GM10266 (cell line): Measurements from ENCODE around the gene ATP2B3.

Experiments used
- DNase-seq: peaks from one replicate; pipeline ENCODE4 v3.0.0; 2012; ENCODE audit errors: extremely low spot score
- TF ChIP-seq, protein P1 (sequence below): IDR thresholded peaks from 2 replicates; pipeline ENCODE4 v1.5.1; 2012; ENCODE audit warnings: mild to moderate bottlenecking, low read depth; ENCODE audit not compliant: control insufficient read depth, insufficient read depth; ENCODE audit errors: missing control alignments

The ATP2B3 gene

DNA sequence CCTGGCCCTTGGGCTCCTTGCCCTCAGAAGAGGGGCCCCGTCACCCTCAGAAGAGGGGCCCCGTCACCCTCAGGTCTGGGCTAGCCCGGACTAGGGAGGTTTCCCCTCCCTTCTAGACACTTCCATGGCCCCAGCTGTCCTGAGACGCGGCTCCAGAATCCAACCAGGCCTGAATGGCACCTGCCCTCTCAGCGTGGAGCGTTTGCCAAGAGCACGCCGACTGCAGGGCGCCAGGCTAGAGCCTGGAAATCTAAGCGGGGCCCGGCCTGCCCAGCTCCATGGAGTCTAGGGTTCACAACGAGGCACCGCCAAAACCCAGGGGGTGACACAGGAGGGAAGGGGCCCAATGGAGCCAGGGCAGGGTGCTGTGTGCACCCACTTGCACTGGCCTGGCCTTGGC is 7.8 kb upstream of the ATP2B3 start:
- DNase-seq = no peak
- TF ChIP-seq, protein P1, sequence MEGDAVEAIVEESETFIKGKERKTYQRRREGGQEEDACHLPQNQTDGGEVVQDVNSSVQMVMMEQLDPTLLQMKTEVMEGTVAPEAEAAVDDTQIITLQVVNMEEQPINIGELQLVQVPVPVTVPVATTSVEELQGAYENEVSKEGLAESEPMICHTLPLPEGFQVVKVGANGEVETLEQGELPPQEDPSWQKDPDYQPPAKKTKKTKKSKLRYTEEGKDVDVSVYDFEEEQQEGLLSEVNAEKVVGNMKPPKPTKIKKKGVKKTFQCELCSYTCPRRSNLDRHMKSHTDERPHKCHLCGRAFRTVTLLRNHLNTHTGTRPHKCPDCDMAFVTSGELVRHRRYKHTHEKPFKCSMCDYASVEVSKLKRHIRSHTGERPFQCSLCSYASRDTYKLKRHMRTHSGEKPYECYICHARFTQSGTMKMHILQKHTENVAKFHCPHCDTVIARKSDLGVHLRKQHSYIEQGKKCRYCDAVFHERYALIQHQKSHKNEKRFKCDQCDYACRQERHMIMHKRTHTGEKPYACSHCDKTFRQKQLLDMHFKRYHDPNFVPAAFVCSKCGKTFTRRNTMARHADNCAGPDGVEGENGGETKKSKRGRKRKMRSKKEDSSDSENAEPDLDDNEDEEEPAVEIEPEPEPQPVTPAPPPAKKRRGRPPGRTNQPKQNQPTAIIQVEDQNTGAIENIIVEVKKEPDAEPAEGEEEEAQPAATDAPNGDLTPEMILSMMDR = no peak

DNA sequence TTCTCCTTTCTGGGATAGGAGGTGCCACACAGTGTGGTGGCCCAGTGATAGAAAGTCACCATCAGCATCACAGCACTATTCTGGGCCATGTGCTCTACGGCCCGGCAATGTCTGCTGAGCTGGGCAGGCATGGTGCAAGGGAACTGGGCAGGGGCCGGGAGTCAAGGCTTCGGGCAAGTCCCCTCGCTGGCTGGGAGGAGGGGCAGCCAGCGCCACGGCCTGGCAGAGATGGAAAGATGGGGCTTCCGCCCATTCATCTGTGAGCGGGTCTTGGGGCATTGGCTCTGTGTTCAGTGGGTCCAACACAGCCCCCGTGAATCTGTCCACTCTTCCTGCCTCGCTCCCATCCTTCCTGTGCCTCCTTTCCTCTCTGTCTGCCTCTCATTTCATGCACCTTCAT is 7.1 kb upstream of the ATP2B3 start:
- TF ChIP-seq, protein P1 = no peak
- no peak for DNase-seq

DNA sequence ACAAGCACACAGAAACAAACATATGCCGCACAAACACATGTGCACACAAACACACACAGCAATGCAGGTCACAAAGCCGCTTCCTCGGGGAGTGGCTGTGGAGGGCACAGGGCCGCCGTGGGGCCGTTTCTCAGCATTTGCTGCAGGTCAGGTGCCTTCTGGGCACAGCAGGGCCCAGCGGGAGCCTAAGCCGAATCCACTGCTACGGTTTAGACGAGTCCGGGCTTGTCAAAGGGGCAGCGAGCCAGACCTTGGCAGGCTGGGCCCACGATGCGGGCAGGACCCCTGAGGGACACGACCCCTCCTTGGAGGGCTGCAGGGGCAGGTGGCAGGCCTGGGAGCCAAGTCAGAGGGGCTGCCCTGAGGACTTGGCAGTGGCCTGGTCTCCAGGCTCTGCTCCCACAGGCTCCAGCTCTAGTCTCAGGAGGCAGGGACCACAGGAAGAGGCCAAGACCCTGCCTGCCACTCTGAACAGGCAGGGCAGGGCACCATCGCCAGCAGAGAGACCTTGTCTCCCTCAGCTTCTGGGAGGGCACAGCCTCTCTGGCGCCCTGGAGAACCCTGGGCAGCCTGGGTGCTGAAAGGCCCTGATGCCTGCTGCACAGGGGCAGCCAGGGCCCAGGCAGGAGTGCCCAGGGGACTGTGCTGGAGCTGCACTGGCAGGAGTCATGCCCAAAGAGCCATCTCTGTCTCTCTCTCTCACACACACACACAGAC is 5.5 kb upstream of the ATP2B3 start:
- TF ChIP-seq, protein P1 = no peak
- DNase-seq = no peak

DNA sequence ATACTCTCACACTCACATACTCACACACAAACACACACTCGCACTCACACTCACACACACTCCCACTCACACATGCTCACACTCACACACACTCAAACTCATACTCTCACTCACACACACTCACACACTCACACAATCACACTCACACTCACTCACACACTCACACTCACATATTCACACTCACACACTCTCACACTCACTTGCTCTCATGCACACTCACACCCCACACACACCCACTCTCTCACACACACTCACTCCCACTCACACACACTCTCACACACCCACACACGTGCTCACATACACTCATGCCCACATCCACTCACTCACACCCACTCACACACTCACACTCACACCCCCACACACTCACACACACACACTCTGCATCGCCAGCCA is 4.9 kb upstream of the ATP2B3 start:
- no peak for DNase-seq
- TF ChIP-seq, protein P1 = no peak

DNA sequence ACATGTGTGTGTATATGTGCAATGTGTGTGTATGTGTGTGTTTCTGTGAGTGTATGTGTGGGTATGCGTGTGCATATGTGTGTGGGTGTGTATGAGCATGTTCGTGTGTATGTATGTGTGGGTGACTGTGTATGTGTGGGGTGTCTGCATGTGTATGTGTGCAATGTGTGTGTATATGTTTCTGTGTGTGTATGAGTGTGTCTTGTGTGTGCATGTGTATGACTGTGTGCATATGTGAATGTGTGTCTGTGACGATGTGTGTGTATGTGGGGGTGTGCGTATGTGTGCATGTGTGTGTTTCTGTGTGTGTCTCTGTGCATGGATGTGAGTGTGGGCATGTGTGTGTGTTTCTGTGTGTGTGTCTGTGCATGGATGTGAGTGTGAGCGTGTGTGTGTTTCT is 4.2 kb upstream of the ATP2B3 start:
- DNase-seq = no peak
- TF ChIP-seq, protein P1 = no peak

DNA sequence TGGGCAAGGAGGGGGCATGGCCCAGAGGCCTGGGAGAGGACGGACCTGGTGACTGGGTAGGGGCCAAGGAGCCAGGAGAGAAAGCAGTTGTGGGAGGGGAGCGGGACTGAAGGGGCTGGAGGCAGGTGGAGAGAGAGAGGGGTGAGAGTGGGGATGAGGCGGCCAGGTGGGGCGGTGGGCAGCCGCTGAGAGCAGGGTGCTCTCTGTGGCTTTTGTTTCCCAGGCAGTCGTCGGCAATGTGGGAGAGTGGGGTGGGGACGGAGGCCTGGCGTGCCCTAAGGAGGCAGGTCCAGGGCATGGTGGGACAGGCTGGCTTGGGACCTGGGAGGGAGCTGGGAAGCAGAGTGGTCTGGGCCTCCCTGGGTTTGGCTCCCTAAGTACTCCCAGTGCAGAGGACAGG is 3.2 kb upstream of the ATP2B3 start:
- TF ChIP-seq, protein P1 = no peak
- DNase-seq = no peak

DNA sequence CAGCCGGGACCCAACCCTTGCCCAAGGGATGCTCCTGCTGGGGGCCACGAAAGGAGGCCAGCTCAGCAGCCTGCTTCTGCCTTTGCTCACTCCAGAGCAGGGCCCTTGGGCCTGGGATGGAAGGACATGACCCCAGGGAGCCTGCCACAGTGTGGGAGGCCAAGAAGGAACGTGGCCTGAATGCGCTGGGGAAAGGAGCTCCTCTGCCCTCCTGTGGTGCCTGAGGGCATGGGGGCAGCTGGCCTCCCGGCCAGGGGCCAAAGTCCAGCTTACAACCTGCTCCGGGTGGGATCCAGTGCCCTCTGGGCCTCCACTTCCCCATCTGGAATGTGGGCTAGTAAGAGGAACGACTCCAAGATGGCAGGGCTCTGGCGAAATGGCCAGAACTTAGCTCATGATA is 2.0 kb upstream of the ATP2B3 start:
- no peak for DNase-seq
- TF ChIP-seq, protein P1 = no peak
